Liver (tissue), 9 donors: ENCODE results near the gene LAMA2. TPM values are rescaled to one million over a fixed set of nuclear protein-coding genes. Genes with fewer than 3 reads are reported as not detected.

ENCODE experiments used
- DNase-seq: peaks from one replicate; pipeline ENCODE4 v3.0.0-alpha.2; 2017; ENCODE audit warnings: low spot score
- H3K27ac ChIP-seq, 2 donors: one replicate each; pipeline ENCODE4 v1.7.0; 2013; ENCODE audit warnings: inconsistent platforms in 2 of 2, low read length in 2 of 2, control low read depth in 1 of 2, low read depth in 1 of 2, mild to moderate bottlenecking in 1 of 2
- H3K27me3 ChIP-seq, 4 donors: one replicate each; pipeline versions ENCODE4 v1.6.1 to v1.7.0; 2013; ENCODE audit warnings: low read length in 3 of 4, inconsistent platforms in 1 of 4, mild to moderate bottlenecking in 1 of 4, moderate library complexity in 1 of 4; ENCODE audit not compliant: control insufficient read depth in 4 of 4, insufficient read depth in 4 of 4
- H3K36me3 ChIP-seq, 4 donors: one replicate each; pipeline versions ENCODE4 v1.6.1 to v1.7.0; 2013; ENCODE audit warnings: low read length in 3 of 4, mild to moderate bottlenecking in 3 of 4, low read depth in 1 of 4, moderate library complexity in 1 of 4; ENCODE audit not compliant: control insufficient read depth in 4 of 4, insufficient read depth in 3 of 4
- H3K4me1 ChIP-seq, 4 donors: one replicate each; pipeline versions ENCODE4 v1.6.1 to v1.7.0; 2013; ENCODE audit warnings: low read length in 3 of 4, mild to moderate bottlenecking in 3 of 4, moderate library complexity in 1 of 4; ENCODE audit not compliant: control insufficient read depth in 4 of 4, insufficient read depth in 4 of 4
- H3K4me3 ChIP-seq, 3 donors: one replicate each; pipeline versions ENCODE4 v1.6.1 to v1.7.0; 2013; ENCODE audit warnings: low read length in 3 of 3, control low read depth in 1 of 3, low read depth in 1 of 3, mild to moderate bottlenecking in 1 of 3
- H3K9ac ChIP-seq, 2 donors: one replicate each; pipeline ENCODE4 v1.7.0; 2013; ENCODE audit warnings: low read length in 2 of 2, mild to moderate bottlenecking in 2 of 2, moderate library complexity in 2 of 2, control low read depth in 1 of 2, low read depth in 1 of 2
- H3K9me3 ChIP-seq, 4 donors: one replicate each; pipeline versions ENCODE4 v1.6.1 to v1.7.0; 2013; ENCODE audit warnings: low read length in 3 of 4; ENCODE audit not compliant: control insufficient read depth in 4 of 4
- ATF3 ChIP-seq: IDR thresholded peaks from 2 replicates; pipeline ENCODE4 v1.6.1; 2016; ENCODE audit warnings: antibody characterized with exemption
- CTCF ChIP-seq: fragments of 150-350 bp; IDR thresholded peaks from 2 replicates; pipeline ENCODE4 v1.5.1; 2017; ENCODE audit warnings: improper control_type of control experiment, low read depth, low read length; ENCODE audit not compliant: missing input control
- EGR1 ChIP-seq, 2 donors: IDR thresholded peaks; 2 replicates each; pipeline ENCODE4 v1.6.1; 2016 to 2018; ENCODE audit warnings: antibody characterized with exemption in 2 of 2, low read depth in 2 of 2
- FOXA1 ChIP-seq: IDR thresholded peaks from 2 replicates; pipeline ENCODE4 v1.6.1; 2016; ENCODE audit warnings: antibody characterized with exemption
- GABPA ChIP-seq, 2 donors: IDR thresholded peaks in 1 of 2; conservative IDR thresholded peaks in 1 of 2; 2 replicates each; pipeline ENCODE4 v1.6.1; 2016; ENCODE audit warnings: antibody characterized with exemption in 2 of 2, mild to moderate bottlenecking in 1 of 2, moderate library complexity in 1 of 2
- HNF4A ChIP-seq, 2 donors: conservative IDR thresholded peaks; 2 replicates each; pipeline ENCODE4 v1.6.1; 2016; ENCODE audit warnings: antibody characterized with exemption in 2 of 2, mild to moderate bottlenecking in 2 of 2
- HNF4G ChIP-seq: IDR thresholded peaks from 2 replicates; pipeline ENCODE4 v1.6.1; 2016; ENCODE audit warnings: antibody characterized with exemption
- JUND ChIP-seq, 2 donors: IDR thresholded peaks; 2 replicates each; pipeline ENCODE4 v1.6.1; 2016; ENCODE audit warnings: antibody characterized with exemption in 2 of 2
- MAX ChIP-seq: IDR thresholded peaks from 2 replicates; pipeline ENCODE4 v1.6.1; 2016; ENCODE audit warnings: antibody characterized with exemption
- NR2F2 ChIP-seq: IDR thresholded peaks from 2 replicates; pipeline ENCODE4 v1.6.1; 2016; ENCODE audit warnings: antibody characterized with exemption
- RAD21 ChIP-seq, 2 donors: IDR thresholded peaks; 2 replicates each; pipeline ENCODE4 v1.6.1; 2016; ENCODE audit warnings: antibody characterized with exemption in 2 of 2, mild to moderate bottlenecking in 2 of 2
- RXRA ChIP-seq, 2 donors: IDR thresholded peaks; 2 replicates each; pipeline ENCODE4 v1.6.1; 2017 to 2018; ENCODE audit warnings: antibody characterized with exemption in 2 of 2, mild to moderate bottlenecking in 1 of 2
- SP1 ChIP-seq: IDR thresholded peaks from 2 replicates; pipeline ENCODE4 v1.6.1; 2018; ENCODE audit warnings: antibody characterized with exemption, mild to moderate bottlenecking
- TAF1 ChIP-seq: conservative IDR thresholded peaks from 2 replicates; pipeline ENCODE4 v1.6.1; 2016; ENCODE audit warnings: antibody characterized with exemption, mild to moderate bottlenecking
- YY1 ChIP-seq: IDR thresholded peaks from 2 replicates; pipeline ENCODE4 v1.6.1; 2016; ENCODE audit warnings: antibody characterized with exemption, mild to moderate bottlenecking
- WGBS: extraction: QIAGEN DNeasy Blood & Tissue Kit; methylation state at CpG from one replicate; pipeline ENCODE4 v1.1.7; 2013; 5-methylcytosine and 5-hydroxymethylcytosine counted together
- polyA plus RNA-seq, 2 donors: library from polyadenylated mRNA; stranded (reverse) in 1 of 2; unstranded in 1 of 2; fragments of 200-250 nt in 1 of 2; fragments of >200 nt in 1 of 2; fragmentation: Nextera tagmentation in 1 of 2; extraction: Ambion mirVana in 1 of 2; gene quantifications; one replicate each; pipeline versions ENCODE4 v1.2.1 to v1.2.3, GENCODE V29; 2013 to 2015
- total RNA-seq, 2 donors: library from RNA; depleted of rRNA; stranded (reverse); fragments of >200 nt; gene quantifications; one replicate each; pipeline ENCODE4 v1.2.3, GENCODE V29; 2014
- TF ChIP-seq, protein P1 (sequence below): IDR thresholded peaks from 2 replicates; pipeline ENCODE4 v1.6.1; 2016; ENCODE audit warnings: antibody characterized with exemption
- donor health status: healthy.
- donor health status: healthy.
- donor health status: healthy.
- donor health status: healthy.
- donor health status: healthy.

LAMA2 gene
- total and polyA plus RNA-seq, 4 donors: 1.3 to 17.0 (median 3.0) TPM

DNA sequence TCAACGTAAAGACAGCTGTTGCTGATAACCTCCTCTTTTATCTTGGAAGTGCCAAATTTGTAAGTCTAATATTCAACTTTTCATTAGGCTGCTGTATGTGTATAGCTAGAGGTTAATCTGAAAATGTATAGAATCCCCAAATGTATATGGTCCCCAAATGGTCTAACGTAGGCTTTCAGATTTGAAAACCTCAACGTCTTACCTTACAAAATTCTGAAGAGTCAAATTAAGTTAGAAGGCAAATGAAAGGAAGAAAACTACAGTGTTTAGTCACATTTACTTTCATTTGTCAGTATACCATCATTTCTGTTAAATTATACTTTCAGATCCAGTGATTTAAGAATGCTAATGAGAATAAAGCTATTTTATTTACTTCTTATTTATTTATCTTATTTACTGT lies 570.1 kb downstream of the LAMA2 start (continued):
- TF ChIP-seq RAD21 (IDR thresholded peaks at IDR 0.05) (no peak), MAX (no peak), JUND (IDR thresholded peaks at IDR 0.05) (no peak)
- TF ChIP-seq, protein P1, sequence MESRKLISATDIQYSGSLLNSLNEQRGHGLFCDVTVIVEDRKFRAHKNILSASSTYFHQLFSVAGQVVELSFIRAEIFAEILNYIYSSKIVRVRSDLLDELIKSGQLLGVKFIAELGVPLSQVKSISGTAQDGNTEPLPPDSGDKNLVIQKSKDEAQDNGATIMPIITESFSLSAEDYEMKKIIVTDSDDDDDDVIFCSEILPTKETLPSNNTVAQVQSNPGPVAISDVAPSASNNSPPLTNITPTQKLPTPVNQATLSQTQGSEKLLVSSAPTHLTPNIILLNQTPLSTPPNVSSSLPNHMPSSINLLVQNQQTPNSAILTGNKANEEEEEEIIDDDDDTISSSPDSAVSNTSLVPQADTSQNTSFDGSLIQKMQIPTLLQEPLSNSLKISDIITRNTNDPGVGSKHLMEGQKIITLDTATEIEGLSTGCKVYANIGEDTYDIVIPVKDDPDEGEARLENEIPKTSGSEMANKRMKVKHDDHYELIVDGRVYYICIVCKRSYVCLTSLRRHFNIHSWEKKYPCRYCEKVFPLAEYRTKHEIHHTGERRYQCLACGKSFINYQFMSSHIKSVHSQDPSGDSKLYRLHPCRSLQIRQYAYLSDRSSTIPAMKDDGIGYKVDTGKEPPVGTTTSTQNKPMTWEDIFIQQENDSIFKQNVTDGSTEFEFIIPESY: no peak

DNA sequence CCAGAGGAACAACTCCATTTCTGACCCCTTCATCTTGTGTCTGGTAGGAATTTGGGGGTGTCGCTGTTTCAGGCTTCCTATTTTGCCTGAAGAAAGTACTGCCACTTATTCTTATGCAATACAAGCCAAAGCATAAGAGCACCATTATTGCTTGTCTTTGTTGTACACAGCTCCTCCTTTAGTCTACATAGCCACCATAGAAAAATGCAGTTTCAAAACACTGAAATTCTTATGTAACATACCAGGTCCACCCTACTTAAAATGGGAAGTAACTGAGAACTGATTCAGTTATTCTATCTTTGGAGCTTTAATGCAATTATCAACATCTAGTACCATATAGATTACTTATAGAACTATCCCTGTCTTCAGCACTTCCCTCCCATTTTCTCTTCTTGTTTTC lies 571.5 kb downstream of the LAMA2 start:
- no peaks in the 10 kb centered on the region for H3K9me3 ChIP-seq
- H3K4me3 ChIP-seq: no peak overlapping the region
- H3K36me3 ChIP-seq: no peaks in the 10 kb centered on the region
- DNase-seq: no peak
- 93% methylated on average over 1 of the region's 1 CpG for WGBS
- no peak overlapping the region for H3K27ac ChIP-seq
- no peak overlapping the region for H3K9ac ChIP-seq
- no peaks in the 10 kb centered on the region for H3K4me1 ChIP-seq
- TF ChIP-seq RXRA (IDR thresholded peaks at IDR 0.05) (no peak), CTCF (no peak), HNF4G (no peak), EGR1 (IDR thresholded peaks at IDR 0.05; ENCODE audit: low read depth in 2 of 2) (no peak)
- no peaks in the 10 kb centered on the region for H3K27me3 ChIP-seq

- TF ChIP-seq HNF4A (conservative IDR thresholded peaks at IDR 0.05): no peak
- no peak for TF ChIP-seq MAX
- TF ChIP-seq GABPA (IDR thresholded peaks at IDR 0.05 in 1 of 2, conservative IDR thresholded peaks at IDR 0.05 in 1 of 2): no peak
- no peak for TF ChIP-seq HNF4G
- TF ChIP-seq EGR1 (IDR thresholded peaks at IDR 0.05; ENCODE audit: low read depth in 2 of 2): no peak
- TF ChIP-seq ATF3: no peak
- no peak for TF ChIP-seq SP1
- TF ChIP-seq YY1: no peak
- no peak for TF ChIP-seq RAD21 (IDR thresholded peaks at IDR 0.05)
- TF ChIP-seq TAF1: no peak
- TF ChIP-seq, protein P1: no peak
- no peak for TF ChIP-seq NR2F2
- no peak for TF ChIP-seq JUND (IDR thresholded peaks at IDR 0.05)
- no peak for TF ChIP-seq FOXA1
- no peak for DNase-seq
- H3K36me3 ChIP-seq: no peaks in the 10 kb centered on the region
- no peak overlapping the region for H3K9ac ChIP-seq
- 57% methylated on average over 3 of the region's 3 CpGs for WGBS
- no peak overlapping the region for H3K4me3 ChIP-seq
- H3K9me3 ChIP-seq: no peaks in the 10 kb centered on the region
- no peaks in the 10 kb centered on the region for H3K4me1 ChIP-seq
- H3K27me3 ChIP-seq: no peaks in the 10 kb centered on the region
- no peak overlapping the region for H3K27ac ChIP-seq
Observed at GRCh38 chr6:129455126-129455769, 572.3 kb downstream of the LAMA2 start.
